KOPT-K1 (cell line): ENCODE results near the gene PLD3.
"Not testable (repeated sequence)": the region's sequence is repeated elsewhere in the genome, so short reads cannot be mapped to it uniquely, and the experiment has no call there.

Experiments
- H3K27ac ChIP-seq: fragments of 200-600 bp; sonication (generic); 2 replicates; pipeline ENCODE4 v1.5.1; 2016; ENCODE audit warnings: antibody characterized with exemption, mild to moderate bottlenecking, low read depth, low read length; ENCODE audit not compliant: poor library complexity, severe bottlenecking
- H3K36me3 ChIP-seq: fragments of 200-600 bp; sonication (generic); 2 replicates; pipeline ENCODE4 v1.5.1; 2017; ENCODE audit warnings: antibody characterized with exemption, mild to moderate bottlenecking, low read length, moderate library complexity; ENCODE audit not compliant: insufficient read depth
- H3K9me3 ChIP-seq: fragments of 200-600 bp; sonication (generic); 2 replicates; pipeline ENCODE4 v1.5.1; 2017; ENCODE audit warnings: antibody characterized with exemption, low read length, mild to moderate bottlenecking; ENCODE audit not compliant: insufficient read depth, poor library complexity, severe bottlenecking

PLD3 gene

DNA sequence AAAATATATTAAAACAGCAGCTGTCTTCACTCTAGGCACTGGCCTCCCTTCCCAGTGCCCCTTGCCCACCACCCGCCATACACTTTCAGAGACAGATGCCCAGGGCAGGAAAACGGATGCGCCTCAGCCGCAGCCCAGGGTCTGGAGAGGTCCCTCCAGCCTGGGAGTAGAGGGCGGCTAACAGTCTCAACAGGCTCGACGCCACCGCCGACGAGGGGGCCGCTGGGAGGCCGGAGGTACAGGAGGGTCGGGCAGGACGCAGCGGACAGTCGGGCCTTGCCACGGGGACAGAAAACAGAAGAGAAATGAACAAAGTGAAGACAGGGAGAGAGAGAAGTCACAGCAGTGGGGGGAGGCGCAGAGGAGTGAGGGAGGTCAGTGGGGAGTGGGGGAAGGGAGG lies 27.4 kb upstream of the PLD3 start:
- Histone ChIP-seq H3K9me3 (no peaks in the 10 kb centered on the region), H3K27ac (no peak overlapping the region), H3K36me3 (peaks cover 97% of the 10 kb centered on the region)

DNA sequence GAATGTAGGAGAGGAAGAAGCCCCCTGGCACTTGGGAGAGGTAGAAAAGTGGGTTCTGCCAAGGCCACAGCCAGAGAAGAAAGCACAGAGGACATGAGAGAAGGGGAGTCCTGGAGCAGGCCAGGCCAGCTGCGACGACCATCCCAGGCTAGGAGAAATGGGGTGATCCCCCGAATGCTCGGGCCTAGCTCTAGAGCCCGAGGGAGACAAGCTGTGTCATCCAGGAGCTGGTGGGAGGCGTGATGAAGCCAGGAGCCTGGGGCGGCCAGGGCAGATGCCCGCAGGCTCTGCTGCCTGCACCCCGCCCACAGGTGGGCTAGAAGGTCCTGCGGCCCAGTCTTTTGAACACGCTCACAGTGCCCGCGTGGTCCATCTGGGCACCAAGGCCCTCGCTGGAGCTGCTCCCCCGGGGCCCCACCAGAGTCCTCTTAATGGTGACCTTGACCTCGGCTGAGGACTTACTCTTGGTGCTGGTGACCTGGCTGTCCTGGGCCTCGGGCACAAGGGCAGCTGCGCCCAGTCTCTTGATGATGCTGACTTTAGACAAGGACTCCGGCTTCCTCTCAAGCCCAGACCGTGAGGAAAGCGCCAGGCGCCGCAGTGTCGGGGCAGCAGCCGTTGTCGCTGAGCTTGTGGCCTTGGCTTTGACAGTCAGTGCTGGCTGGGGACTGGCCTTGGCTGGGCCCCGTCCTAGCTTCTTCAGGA lies 26.8 kb upstream of the PLD3 start:
- Histone ChIP-seq H3K36me3 (peaks cover 97% of the 10 kb centered on the region), H3K27ac (no peak overlapping the region), H3K9me3 (no peaks in the 10 kb centered on the region)

DNA sequence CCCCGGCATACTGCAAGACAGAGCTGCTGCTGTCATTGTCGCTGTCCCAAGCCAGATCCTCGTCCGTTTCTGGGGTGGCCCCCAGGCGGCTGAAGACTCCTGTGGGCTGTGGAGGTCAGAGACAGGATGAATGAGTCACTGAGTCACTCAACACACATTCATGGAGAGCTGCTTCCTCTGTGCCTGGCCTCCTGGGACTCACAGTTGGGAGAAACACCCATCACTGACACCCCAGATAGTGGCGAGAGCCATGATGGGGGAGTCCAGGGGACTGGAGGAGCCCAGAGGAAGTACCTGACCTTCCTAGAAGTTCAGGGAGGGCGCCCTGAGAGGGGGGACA lies 26.3 kb upstream of the PLD3 start:
- Histone ChIP-seq H3K27ac (no peak overlapping the region), H3K36me3 (peaks cover 94% of the 10 kb centered on the region), H3K9me3 (no peaks in the 10 kb centered on the region)

DNA sequence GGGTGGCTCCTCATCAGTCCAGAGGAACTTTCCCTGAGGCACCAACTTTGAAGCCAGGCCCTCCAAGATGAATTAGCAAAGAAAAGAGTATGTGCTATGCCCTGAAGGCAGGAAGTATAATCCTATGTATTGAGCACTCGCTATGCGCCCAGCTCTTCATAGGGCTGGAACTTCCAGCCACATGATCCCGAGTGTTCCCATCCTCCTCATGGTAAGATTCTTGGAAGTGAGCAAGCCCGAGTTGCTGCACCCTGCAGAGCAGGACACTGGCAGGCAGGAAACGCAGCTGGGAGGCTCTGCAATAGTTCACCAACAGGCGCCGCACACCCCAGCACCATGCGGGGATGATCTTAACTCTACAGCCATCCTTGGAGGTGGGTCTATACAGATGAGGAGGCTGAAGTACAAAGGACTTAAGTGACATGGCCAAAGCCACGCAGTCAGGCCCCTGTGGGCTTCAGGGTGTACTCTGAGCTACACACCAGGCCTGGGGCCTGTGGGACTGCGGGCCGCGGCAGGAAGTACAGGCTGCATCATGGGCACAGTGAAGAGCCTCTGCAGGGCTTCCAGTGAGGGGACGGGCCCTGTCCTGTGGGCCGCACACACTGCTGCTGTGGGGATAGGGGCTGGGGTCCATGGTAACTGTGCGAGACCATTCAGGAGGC lies 25.4 kb upstream of the PLD3 start:
- H3K36me3 ChIP-seq = peaks cover 95% of the 10 kb centered on the region
- H3K9me3 ChIP-seq = no peaks in the 10 kb centered on the region
- no peak overlapping the region for H3K27ac ChIP-seq

DNA sequence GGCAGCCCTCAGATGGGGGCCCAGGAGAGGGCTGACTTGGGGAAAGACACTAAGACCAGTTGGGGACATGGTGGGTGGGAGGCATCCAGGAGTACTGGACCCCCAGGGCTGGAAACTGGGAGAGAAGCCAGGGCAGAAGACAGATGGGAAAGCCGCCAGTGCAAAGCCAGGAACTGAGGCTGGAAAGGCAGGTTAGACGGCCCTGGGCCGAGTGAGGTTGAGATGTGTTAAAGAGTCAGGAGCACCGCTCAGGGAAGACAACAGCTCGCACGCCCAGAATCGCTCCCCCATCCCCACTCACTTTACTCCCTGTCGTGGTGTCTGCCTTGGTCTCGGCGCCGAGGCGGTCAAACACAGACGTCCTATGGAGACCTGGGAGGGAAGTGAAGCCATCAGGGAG lies 24.8 kb upstream of the PLD3 start:
- Histone ChIP-seq H3K27ac (no peak overlapping the region), H3K9me3 (no peaks in the 10 kb centered on the region), H3K36me3 (peaks cover 95% of the 10 kb centered on the region)

DNA sequence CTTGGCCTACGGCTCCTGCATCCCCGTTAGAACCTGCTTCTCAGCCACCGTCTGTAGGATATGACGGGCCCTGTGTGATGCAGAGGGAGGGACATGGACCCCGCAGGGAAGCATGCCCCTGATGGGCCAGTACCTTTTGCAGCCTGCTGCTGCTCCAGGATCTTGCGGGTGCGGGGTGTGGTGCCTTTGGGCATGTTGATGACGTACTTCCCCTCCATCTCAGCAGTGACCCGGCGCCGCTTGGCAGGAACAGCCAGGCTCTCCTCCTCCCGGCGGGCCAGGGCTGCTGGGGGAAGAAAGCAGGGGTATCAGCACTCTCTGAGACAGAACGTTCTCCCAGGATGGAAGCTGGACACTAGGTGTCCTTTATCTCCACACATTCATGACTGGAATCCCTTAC lies 22.3 kb upstream of the PLD3 start:
- H3K36me3 ChIP-seq = peaks cover 94% of the 10 kb centered on the region
- H3K9me3 ChIP-seq = no peaks in the 10 kb centered on the region
- H3K27ac ChIP-seq = no peak overlapping the region

DNA sequence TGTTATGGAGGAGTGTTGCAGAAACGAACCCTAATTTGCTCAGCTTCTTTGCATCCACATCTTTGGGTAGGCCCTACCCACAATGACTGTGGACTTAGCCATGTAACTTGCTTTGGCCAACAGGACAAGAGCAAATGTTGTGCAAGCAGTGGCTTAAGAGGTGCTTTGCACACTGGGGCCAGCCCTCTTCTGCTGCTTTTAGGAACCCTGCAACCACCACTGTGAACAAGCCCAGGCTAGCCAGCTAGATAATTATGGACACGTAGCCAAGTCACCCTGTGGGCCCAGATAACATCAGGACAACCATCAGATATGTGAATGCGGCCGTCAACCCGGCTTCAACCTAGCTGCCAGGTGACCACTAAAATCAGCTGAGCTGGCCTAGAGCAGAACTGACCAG lies 17.4 kb upstream of the PLD3 start:
- Histone ChIP-seq H3K36me3 (peaks cover 93% of the 10 kb centered on the region), H3K9me3 (no peaks in the 10 kb centered on the region), H3K27ac (no peak overlapping the region)

DNA sequence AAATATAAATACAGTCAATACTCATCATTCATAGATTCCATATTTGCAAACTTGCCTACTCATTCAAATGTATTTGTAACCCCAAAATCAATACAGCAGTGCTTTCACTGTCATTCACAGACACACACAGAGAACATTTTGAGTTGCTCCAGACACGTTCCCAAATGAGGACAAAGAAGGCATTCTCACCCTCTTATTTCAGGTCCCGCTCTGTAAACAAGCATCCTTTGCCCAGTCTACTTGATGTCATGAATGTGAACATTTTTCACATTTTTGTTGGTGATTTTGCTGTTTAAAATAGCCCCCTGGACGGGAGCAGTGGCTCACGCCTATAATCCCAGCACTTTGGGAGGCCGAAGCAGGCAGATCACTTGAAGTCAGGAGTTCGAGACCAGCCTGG lies 15.8 kb upstream of the PLD3 start:
- Histone ChIP-seq H3K36me3 (peaks cover 94% of the 10 kb centered on the region), H3K9me3 (no peaks in the 10 kb centered on the region), H3K27ac (no peak overlapping the region)

DNA sequence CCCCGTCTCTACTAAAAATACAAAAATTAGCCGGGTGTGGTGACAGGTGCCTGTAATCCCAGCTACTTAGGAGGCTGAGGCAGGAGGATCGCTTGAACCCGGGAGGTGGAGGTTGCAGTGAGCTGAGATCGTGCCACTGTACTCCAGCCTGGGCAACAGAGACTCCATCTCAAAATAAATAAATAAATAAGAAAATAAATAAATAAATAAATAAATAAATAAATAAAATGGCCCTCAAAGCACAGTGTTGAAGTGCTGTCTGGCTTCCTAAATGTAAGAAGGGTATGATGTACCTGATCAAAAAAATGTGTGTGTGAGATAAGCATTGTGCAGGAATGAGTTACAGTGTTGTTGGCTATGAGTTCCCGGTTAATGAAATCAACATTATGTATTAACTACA lies 15.4 kb upstream of the PLD3 start:
- peaks cover 93% of the 10 kb centered on the region for H3K36me3 ChIP-seq
- not testable (repeated sequence) for H3K27ac ChIP-seq, H3K9me3 ChIP-seq

DNA sequence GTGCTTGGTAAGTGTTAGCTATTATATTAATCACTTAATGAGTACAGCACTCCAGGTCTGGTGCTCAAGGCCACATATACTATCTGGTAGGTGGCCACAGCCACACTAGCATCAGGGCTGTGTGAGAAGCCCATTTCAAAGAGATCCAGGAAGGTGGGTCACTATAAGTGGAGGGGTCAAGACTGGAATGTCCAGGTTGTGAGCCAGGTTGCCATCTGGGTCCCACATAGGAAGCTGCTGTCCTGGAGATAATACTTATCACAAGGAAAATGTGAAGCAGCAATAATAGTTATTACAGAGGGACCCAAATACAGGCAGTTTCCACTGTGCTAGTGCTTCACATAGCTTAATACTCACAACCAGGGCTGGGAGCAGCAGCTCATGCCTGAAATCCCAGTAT lies 13.4 kb upstream of the PLD3 start:
- Histone ChIP-seq H3K9me3 (no peaks in the 10 kb centered on the region), H3K27ac (no peak overlapping the region), H3K36me3 (peaks cover 93% of the 10 kb centered on the region)

DNA sequence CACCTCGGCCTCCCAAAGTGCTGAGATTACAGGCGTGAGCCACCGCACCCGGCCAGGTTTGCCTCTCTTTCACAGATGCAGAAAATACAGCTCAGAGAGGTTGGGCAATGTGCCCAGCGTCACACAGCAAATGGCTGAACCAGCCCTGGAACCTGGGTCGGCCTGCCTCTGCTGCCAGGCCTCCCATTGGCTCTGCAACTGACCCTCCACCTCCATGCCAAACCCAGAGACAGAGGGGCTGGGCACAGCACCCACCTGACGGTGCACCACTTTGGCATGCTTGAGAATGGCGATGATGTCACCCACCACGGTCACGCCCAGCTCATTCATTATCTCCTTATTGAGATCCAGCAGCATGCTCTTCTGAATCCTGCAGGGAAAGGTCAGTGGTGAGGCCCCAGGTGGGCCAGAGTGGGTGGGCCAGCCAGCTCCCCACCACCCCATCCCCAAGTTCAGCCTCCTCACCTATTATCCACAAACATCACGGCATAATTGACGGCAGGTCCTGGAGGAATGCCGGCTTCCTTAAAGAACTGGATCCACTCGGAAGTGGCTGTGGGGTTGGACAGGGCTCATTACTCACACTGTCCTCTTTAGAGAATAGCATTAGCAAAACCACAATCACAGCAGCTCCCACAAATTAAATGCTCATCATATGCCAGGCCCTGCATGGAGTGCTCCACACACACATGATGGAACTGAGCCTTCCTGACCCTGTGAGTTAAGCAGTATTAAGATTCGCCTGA lies 12.5 kb upstream of the PLD3 start:
- no peaks in the 10 kb centered on the region for H3K9me3 ChIP-seq
- H3K27ac ChIP-seq = no peak overlapping the region
- H3K36me3 ChIP-seq = peaks cover 88% of the 10 kb centered on the region

DNA sequence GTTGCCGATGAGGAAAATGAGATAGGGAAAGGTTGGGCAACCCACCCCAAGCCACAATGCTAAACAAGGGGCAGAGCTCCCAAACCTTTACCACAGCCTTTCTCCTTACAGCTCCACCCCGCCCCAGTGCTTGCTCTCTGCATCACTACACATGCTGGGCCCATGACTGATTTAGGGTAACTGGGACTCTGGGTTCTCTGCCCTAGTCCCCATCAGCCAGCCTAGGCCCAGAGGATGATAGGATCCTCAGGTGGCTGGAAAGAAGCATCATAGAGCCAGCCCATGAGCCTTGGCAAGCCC lies 11.9 kb upstream of the PLD3 start:
- H3K36me3 ChIP-seq = peaks cover 86% of the 10 kb centered on the region
- H3K9me3 ChIP-seq = no peaks in the 10 kb centered on the region
- no peak overlapping the region for H3K27ac ChIP-seq

DNA sequence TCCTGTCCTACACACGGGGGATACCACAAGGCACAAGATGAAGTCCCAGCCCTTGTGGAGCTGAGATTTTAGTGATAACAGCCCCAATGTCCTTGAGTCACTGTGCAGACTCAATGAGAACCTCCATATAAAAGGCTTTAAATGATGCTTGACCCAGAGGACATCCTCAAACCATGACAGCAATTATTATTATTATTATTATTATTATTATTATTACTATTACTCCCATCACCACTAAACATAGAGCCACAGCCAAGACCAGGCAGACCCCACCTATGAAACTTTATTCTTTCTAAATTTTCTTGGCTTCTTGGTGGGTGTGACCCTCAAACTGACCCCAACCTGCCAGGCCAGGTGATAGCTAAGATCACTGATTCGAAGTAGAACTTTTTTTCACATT lies 11.4 kb upstream of the PLD3 start:
- no peak overlapping the region for H3K27ac ChIP-seq
- H3K36me3 ChIP-seq = peaks cover 86% of the 10 kb centered on the region
- H3K9me3 ChIP-seq = no peaks in the 10 kb centered on the region

DNA sequence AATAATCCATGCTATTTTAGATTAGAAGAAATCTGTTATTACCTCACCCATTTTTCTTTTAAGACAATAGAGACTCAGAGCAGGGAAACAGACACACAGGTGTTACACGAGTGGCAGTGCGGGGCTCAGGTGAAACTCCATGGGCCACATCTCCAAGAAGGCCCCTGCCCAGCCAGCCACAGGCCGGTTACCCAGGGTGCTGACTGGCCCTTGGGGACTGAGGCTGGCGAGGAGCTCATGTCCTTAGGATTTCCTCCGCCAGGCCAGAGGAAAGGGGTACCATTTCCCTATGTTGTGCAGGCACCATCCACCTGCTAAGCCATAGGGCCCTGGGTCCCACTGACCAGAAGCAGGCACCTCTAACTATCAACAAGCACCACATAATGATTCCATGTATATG lies 10.9 kb upstream of the PLD3 start:
- Histone ChIP-seq H3K36me3 (peaks cover 86% of the 10 kb centered on the region), H3K27ac (no peak overlapping the region), H3K9me3 (no peaks in the 10 kb centered on the region)

DNA sequence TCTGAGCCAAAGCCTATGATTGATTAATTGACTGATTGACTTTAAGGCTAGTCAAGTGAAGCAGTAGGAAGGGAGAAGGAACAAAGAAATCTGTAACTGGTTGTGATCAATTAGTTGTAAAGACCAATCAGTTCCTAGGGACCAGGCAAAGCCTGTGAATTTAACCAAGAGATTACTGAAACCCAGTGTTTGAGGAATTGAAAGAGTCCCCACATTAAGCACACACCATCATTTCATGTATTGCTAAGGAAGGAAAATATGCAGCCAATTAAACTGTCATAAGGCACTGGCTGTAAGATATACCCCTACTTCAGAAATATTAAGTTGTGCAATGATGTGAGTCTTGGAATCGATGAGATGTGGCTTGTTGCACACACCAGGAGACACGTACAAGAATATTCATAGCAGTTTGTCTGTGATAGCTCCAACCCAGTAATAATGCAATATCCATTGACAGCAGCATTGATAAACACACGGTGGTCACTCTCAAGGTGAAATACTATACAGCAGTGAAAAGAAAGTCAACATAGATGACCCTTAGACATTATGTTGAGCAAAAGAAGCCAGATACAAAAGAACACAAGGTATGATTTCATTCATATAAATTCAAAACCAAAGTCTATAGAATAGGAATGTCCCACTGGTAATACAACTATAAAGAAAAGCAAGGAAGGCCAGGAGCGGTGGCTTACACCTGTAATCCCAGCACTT lies 9.3 kb upstream of the PLD3 start:
- peaks cover 77% of the 10 kb centered on the region for H3K36me3 ChIP-seq
- H3K27ac ChIP-seq = no peak overlapping the region
- no peaks in the 10 kb centered on the region for H3K9me3 ChIP-seq
